HG02885 (cell line): ENCODE measurements around the gene KDM4C.
A peak's percentile ranks its signal among the peaks of the same experiment; 100 is the strongest.
"Not testable (repeated sequence)": the region's sequence is repeated elsewhere in the genome, so short reads cannot be mapped to it uniquely, and the experiment has no call there.

Experiments used
- ATAC-seq: cut with Tn5 transposase; IDR thresholded peaks from one replicate; pipeline ENCODE4 v1.9.1; 2021; ENCODE audit warnings: mild to moderate bottlenecking; ENCODE audit not compliant: unreplicated experiment, poor library complexity

The KDM4C gene

DNA sequence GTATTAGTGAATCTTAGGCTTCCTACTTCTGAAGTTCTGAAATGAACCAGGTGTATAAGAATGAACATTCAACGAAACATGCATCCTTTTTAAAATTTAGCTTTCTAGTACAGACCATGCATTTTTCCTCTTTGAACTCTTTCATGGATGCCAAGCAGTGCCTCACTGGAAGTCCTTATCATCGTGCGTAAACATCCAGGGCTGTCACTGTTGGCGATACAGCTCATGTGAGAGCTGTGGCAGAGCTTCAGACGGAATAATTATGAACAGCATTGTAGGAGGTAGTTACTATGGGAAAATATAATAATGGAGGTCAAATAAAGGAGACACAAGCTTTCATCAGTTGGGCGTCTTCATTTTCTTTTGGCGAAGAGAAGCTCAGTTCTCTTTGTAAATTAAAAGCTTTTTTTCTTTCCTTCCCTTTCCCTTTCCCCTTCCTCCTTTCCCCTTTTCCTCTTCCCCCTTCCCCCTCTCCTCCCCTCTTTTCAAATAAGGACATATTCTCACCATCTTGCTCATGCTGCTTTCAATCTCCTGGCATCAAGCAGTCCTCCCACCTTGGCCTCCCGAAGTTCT lies 167.3 kb downstream of the KDM4C start:
- no peak for ATAC-seq

- ATAC-seq, result no peak
Observed at GRCh38 chr9:6925836-6926235, 168.1 kb downstream of the KDM4C start.

DNA sequence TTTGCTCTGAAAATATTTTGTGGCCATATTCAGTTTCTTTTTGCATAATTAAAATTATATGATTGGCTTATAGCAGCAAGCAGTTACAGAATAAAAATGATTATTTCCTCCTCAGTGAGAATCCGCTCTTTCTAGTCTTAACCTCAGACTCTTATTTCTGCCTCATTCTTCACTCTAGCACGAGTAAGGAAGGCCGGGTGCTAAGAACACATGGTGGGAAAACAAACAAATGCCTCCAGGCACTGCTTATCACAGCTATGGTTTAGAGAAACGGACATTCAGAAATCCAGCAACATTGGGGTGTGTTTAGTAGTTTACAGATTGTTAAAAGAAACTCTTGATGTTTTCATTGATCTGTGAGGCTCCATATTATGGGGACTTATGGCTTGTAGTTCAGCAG lies 168.7 kb downstream of the KDM4C start:
- no peak for ATAC-seq

DNA sequence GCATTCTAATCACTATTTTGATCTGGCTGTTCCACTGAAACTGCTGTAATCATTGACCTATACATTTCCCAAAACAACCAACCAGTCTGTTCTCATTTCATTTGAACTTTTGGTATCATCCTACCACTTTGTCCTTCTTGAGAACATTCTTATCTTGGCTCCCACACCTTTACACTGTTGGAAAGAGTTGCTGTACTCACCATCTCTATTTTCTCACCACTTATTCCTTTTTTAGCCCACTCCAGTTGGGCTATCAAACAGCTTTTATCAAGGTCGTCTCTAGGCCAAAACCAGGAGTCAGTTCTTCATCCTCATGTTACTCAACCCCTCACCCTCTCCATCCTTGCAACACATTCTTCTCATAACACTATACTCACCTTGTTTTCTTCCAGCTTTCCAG lies 170.1 kb downstream of the KDM4C start:
- no peak for ATAC-seq

DNA sequence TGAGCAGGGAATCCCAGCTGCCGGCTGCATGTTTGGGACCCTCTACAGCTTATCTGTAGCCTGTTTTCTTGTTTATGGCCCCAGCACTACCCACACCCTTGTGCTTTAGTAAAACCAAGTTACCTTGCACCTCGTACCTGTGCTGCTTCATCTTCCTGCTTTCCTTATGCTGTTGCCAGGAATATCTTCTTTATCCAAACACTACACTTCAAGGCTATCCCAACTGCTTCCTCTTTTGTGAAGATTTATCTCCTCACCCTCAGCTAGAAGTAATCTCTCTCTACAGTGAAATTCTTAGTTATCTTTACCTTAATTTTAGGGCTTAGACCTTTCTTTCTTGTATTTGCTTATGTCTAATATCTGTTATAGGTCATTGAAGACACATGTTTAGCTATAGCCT lies 171.1 kb downstream of the KDM4C start:
- no peak for ATAC-seq

- ATAC-seq, result peak; percentile 46
Observed at GRCh38 chr9:6929441-6930215, 171.9 kb downstream of the KDM4C start.

DNA sequence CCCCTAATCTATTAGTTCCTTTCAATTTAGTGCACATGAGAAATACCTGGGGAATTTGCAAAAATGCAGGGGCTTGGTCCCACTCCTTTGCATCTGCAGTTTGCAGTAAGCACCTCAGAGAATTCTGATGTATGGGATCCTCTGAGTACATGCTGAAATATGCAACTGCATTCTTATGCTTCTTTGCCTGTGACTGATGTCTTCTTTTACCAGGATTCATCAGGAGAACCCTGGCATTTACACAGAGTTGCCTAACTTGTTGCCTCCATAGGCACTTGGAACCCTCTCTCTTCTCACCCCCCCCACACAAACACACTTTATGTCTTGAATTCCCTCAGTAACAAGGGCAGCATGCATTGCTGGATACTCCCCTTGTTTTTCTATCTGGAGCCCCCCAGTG lies 173.1 kb downstream of the KDM4C start:
- ATAC-seq, result no peak

DNA sequence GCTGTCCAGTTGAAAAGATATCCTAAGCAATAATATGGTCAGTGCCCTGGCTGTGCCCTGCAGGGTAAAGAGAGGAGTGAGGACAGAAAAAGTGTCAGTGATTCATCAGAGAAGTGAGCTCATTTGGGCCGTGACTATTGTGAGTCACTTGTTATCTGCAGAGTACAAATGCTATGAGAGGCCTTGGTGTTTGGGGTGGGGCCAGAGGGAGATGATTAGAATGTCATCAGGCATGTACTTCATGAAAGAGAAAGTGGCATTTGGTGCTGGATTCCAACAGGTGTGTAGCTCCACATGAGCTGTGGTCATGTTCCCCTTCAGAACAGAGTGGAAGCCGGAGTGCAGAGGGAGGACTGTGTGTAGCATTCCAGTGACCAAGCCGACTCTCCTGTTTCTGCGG lies 174.1 kb downstream of the KDM4C start:
- peak; percentile 45 for ATAC-seq

DNA sequence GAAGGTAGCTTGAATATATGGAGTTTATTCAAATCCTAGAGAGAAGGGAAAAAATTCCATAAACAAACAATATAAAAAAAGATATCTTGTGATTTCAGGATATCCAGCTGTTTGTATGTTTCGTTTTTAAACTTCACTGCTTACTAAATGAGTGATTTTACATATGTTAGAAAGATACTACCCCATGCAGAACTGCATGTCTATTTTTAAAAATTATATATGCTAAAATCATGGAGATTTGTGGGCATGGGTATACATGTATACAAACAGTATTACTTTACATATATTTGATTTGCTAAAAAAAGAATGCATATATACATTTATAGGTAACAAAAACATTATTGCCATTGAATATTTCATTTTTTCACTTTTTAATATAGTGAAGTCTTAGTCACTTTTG lies 178.3 kb downstream of the KDM4C start:
- ATAC-seq, result no peak

GRCh38 chr9:6937209-6937608 lies 179.4 kb downstream of the KDM4C start:
- ATAC-seq, result no peak

GRCh38 chr9:6938447-6938846 lies 180.7 kb downstream of the KDM4C start:
- no peak for ATAC-seq

DNA sequence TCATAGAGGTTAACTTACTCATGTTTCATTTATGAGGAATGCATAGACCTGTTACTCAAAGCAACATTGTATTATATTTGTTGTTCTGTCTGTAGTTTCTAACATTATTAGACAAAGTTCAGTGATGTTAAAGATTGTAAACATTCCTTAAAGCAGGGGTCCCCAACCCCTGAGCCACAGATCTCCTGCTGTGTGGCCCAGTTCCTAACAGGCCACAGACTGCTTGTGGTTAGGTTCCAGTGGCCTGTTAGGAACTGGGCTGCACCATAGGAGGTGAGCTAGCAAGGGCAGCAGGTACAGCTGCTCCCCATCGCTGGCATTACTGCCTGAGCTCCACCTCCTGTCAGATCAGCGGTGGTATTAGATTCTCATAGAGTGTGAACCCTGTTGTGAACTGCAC lies 181.1 kb downstream of the KDM4C start:
- no peak for ATAC-seq

- ATAC-seq, result no peak
Observed at GRCh38 chr9:6941501-6941900, 183.7 kb downstream of the KDM4C start.

- no peak for ATAC-seq
Observed at GRCh38 chr9:6942406-6942805, 184.6 kb downstream of the KDM4C start.

DNA sequence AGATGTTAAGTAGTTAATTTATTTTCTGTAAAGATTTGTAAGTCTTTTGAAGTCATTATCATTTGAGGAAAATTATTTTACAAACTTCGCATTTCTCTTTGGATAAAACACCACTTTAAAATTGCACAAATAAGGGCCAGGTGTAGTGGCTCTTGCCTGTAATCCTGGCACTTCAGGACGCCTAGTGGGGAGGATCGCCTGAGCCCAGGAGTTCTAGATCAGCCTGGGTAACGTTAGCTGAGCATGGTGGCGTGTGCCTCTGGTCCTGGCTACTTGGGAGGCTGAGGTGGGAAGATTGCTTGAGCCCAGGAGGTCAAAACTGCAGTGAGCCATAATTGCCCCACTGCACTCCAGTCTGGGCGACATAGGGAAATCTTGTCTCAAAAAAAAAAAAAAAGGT lies 185.5 kb downstream of the KDM4C start:
- ATAC-seq, result no peak

DNA sequence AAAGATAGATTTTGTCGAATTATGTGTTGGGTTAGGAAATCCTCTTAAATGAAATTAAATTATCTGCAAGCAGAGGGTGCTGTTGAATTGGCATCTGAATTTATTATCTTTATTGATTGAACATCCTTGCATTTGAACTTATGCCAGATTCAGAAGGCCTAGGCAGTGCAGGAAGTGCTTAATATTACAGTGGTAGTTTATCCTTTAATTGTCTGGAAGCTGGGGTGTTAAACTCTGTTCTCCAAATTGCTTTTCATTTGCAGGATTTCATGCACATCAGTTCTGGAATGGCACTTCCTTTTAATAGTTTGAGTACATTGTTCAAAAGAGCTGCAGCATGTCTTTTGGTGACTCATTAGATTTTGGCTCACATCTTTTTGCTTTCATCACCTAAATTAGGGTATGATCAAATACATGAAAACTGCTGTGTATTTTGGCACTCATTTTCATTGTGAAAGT lies 186.3 kb downstream of the KDM4C start:
- no peak for ATAC-seq

- ATAC-seq, result no peak
Observed at GRCh38 chr9:6944896-6945295, 187.1 kb downstream of the KDM4C start.

DNA sequence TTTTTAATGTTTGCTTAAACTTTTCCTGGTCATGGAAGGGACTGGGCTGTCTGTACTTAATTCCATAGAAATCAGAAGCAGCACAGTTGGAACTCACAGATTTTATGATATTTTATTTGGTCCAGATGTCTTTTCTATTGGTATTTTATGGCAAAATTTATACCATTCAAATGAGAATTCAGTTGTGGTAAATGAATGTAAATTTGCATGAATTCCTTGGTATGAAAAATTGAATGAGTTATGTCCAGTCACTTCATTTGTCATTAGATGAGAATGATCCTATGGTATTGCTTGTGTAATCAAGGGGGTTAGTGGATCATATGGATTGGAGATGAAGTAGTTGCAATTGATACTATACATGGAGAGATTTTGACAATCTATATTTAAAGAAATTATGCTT lies 188.0 kb downstream of the KDM4C start:
- ATAC-seq, result no peak

DNA sequence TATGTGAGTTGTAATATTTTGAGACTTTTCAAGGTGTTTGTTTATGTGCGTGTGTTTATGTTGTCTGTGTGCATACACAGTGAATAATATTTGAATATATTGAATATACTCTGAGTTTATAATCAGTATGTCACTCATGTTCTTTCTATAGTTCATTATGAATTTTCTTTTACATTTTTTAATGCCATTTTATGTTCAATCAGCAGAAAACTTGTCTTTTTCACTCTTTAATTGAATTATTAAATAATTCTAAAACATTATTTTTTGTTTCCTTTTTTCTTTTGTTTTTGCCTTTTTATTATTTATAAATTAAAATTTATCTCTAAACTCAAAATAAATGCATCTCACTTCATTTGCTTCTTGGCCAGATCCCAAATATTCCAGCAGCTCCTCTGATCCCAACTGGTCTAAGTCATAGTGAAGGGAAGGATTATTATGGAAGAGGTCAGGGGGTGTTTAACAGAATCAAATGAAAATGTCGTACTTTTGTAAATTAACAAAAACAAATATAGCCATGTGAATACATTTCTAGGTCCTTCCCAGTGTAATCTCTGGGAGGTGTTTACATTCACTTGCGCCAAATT lies 188.9 kb downstream of the KDM4C start:
- no peak for ATAC-seq

- ATAC-seq, result not testable (repeated sequence)
Observed at GRCh38 chr9:6948921-6949320, 191.1 kb downstream of the KDM4C start.

GRCh38 chr9:6955251-6955921 lies 197.6 kb downstream of the KDM4C start:
- ATAC-seq, result peak; percentile 43
